Sigmoid colon (tissue), 7 donors: Measurements from ENCODE around the gene JADE3. TPM values are rescaled to one million over a fixed set of nuclear protein-coding genes. Genes with fewer than 3 reads are reported as not detected.

Experiments used
- DNase-seq: peaks from one replicate; pipeline ENCODE4 v3.0.0-alpha.2; 2019
- H3K27ac ChIP-seq, 4 donors: fragments of 200-600 bp; sonication (generic); one replicate each; pipeline ENCODE4 v1.5.1; 2016 to 2019; ENCODE audit warnings: mild to moderate bottlenecking in 1 of 4
- H3K27me3 ChIP-seq, 3 donors: fragments of 200-600 bp; sonication (generic); one replicate each; pipeline ENCODE4 v1.5.1; 2019; ENCODE audit warnings: mild to moderate bottlenecking in 1 of 3
- H3K36me3 ChIP-seq, 4 donors: fragments of 200-600 bp; sonication (generic); one replicate each; pipeline ENCODE4 v1.5.1; 2016 to 2019
- H3K4me1 ChIP-seq, 4 donors: fragments of 200-600 bp; sonication (generic); one replicate each; pipeline ENCODE4 v1.5.1; 2017 to 2019
- H3K4me3 ChIP-seq, 4 donors: fragments of 200-600 bp; sonication (generic); one replicate each; pipeline ENCODE4 v1.5.1; 2017 to 2019; ENCODE audit warnings: mild to moderate bottlenecking in 2 of 4, moderate library complexity in 1 of 4
- H3K9me3 ChIP-seq, 4 donors: fragments of 200-600 bp in 3 of 4; sonication (generic) in 3 of 4; one replicate each; pipeline versions ENCODE4 v1.5.1 to v1.6.1; 2013 to 2019
- EP300 ChIP-seq, 4 donors: sonication (generic); formaldehyde crosslinking; IDR thresholded peaks; one replicate each; pipeline ENCODE4 v1.6.1; 2017; ENCODE audit warnings: antibody characterized with exemption in 4 of 4
- POLR2A ChIP-seq, 2 donors: fragments of 450-650 bp; IDR thresholded peaks; one replicate each; pipeline ENCODE4 v1.6.1; 2016; ENCODE audit warnings: antibody characterized with exemption in 2 of 2, mild to moderate bottlenecking in 2 of 2, moderate library complexity in 2 of 2
- POLR2AphosphoS5 ChIP-seq, 4 donors: sonication (generic); formaldehyde crosslinking; IDR thresholded peaks; one replicate each; pipeline ENCODE4 v1.6.1; 2017; ENCODE audit warnings: antibody characterized with exemption in 4 of 4
- WGBS, 2 donors: extraction: QIAGEN DNeasy Blood & Tissue Kit; methylation state at CpG; one replicate each; pipeline ENCODE4 v1.1.7; 2013; 5-methylcytosine and 5-hydroxymethylcytosine counted together
- intact Hi-C: fragments of 100-400 bp; cut with DNase I; formaldehyde crosslinking; loops from one replicate; pipeline ENCODE4 v1.15.1; 2023
- polyA plus RNA-seq, 3 donors: library from polyadenylated mRNA; stranded (reverse); fragments of 200-250 nt; gene quantifications; one replicate each; pipeline ENCODE4 v1.2.3, GENCODE V29; 2013
- total RNA-seq, 4 donors: library from RNA; depleted of rRNA; stranded (reverse); fragments of >200 nt; gene quantifications; one replicate each; pipeline ENCODE4 v1.1.0, GENCODE V29; 2016
- TF ChIP-seq, protein P1 (sequence below), 4 experiments: fragments of 450-650 bp in 3 of 4; fragments of 200-600 bp in 1 of 4; IDR thresholded peaks; one replicate each; pipeline ENCODE4 v1.5.1; 2016 to 2019; ENCODE audit warnings: antibody characterized with exemption in 4 of 4, mild to moderate bottlenecking in 3 of 4, moderate library complexity in 2 of 4
- donor health status: healthy with polysubstance abuse.
- donor health status: Bipolar disorder and iron deficiency.
- donor health status: healthy.

The JADE3 gene
- total and polyA plus RNA-seq, 7 donors = 0.60 to 7.8 (median 5.3) TPM

DNA sequence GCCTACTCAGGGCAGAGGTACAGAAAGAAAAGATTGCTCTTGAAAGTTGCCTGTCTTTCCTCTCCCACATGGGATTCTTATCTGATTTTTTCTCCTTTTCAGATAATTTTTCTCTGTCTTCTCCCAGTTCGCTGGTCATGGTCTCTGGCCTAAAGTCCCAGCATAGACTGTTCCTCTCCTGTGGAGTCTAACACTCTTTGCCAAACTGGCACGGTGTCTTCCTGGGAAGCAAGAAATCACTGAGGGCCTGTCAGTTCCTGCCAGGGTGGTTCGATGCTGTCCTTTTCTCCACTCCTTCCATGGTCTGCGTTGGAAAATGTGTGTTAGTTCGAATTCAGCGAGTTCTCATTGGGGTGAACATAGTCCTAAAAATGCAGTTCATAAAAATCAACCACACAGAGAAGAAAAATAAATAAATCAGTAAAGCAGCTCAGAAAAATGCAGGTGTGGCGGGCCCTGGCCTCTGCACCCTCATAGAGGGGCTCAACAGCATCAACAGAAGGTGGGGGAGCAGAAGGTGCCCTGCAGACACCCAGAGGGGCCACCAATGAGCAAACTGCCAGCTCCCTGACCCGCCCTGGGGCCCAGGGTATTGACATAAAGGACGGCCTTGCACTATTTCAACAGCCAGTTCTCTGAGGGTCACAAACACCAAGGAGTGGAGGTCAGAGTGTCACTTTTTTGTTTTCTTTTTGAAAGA lies 168.1 kb downstream of the JADE3 start:
- intact Hi-C loops = no loop called here
- H3K9me3 ChIP-seq = no peaks in the 10 kb centered on the region
- no peak for DNase-seq
- H3K36me3 ChIP-seq = no peaks in the 10 kb centered on the region
- TF ChIP-seq EP300 (IDR thresholded peaks at IDR 0.05) (no peak), POLR2AphosphoS5 (IDR thresholded peaks at IDR 0.05) (no peak), POLR2A (IDR thresholded peaks at IDR 0.05) (no peak)
- TF ChIP-seq, protein P1, sequence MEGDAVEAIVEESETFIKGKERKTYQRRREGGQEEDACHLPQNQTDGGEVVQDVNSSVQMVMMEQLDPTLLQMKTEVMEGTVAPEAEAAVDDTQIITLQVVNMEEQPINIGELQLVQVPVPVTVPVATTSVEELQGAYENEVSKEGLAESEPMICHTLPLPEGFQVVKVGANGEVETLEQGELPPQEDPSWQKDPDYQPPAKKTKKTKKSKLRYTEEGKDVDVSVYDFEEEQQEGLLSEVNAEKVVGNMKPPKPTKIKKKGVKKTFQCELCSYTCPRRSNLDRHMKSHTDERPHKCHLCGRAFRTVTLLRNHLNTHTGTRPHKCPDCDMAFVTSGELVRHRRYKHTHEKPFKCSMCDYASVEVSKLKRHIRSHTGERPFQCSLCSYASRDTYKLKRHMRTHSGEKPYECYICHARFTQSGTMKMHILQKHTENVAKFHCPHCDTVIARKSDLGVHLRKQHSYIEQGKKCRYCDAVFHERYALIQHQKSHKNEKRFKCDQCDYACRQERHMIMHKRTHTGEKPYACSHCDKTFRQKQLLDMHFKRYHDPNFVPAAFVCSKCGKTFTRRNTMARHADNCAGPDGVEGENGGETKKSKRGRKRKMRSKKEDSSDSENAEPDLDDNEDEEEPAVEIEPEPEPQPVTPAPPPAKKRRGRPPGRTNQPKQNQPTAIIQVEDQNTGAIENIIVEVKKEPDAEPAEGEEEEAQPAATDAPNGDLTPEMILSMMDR (IDR thresholded peaks at IDR 0.05) = no peak
- H3K27me3 ChIP-seq = peaks cover 0 to 2% (median 0%) of the 10 kb centered on the region in 3 donors
- H3K27ac ChIP-seq = no peak overlapping the region
- 67 to 79% methylated on average over 9 of the region's 9 CpGs for WGBS, 2 donors
- H3K4me1 ChIP-seq = no peaks in the 10 kb centered on the region
- H3K4me3 ChIP-seq = no peak overlapping the region

DNA sequence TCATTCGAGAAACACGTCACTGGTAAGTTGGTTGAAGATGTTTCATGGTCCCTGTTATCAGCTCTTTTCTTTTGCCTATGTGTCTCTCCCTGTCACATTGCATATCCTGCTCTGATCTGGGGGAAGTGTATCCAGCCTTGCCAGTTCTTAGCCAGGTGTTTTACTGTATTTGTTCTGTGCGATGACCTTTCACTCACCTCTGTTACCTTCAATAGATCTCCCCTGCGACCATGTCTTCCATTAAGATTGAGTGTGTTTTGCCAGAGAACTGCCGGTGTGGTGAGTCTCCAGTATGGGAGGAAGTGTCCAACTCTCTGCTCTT lies 168.7 kb downstream of the JADE3 start:
- H3K4me3 ChIP-seq = no peak overlapping the region
- H3K9me3 ChIP-seq = no peaks in the 10 kb centered on the region
- TF ChIP-seq EP300 (IDR thresholded peaks at IDR 0.05) = no peak
- intact Hi-C loops = no loop called here
- 22 to 70% methylated on average over 5 of the region's 5 CpGs for WGBS, 2 donors
- H3K27ac ChIP-seq = no peak overlapping the region
- peaks cover 0 to 2% (median 0%) of the 10 kb centered on the region in 3 donors for H3K27me3 ChIP-seq
- no peak for DNase-seq
- H3K4me1 ChIP-seq = no peaks in the 10 kb centered on the region
- H3K36me3 ChIP-seq = no peaks in the 10 kb centered on the region

DNA sequence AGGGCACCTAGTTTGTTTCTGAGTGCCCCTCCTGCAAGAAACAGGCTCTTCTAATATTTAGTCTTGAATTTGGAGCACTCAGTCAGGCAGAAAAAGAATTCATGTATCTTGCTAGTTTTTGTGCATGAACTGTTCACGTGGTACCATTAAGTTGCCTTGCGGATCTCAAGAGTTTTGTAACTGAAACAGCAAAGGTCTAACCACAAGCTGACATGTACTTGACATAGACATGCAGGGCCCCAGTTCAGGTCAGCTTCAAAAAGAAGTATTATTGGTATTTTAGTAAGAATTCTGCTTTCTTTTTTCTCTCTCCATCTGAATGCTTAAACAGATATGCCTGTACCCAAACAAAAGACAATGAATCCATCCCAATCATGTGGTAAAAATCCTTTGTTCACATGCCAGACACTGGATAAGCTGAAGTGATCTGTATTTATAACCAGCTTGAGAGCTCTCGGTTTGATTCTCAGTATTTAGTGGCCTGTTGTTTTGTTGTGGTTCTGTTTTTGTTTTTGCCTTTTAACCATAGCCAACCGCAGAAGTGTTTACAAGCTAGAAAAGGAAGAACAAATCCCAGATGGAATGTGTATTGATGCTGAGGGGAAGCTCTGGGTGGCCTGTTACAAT lies 179.0 kb downstream of the JADE3 start:
- intact Hi-C loops = loop anchor here (10.0 kb wide), 1 partner anchor 186 kb away; no protein-coding TSS in a partner anchor
- WGBS, 2 donors = 50 to 51% methylated on average over 4 of the region's 4 CpGs

DNA sequence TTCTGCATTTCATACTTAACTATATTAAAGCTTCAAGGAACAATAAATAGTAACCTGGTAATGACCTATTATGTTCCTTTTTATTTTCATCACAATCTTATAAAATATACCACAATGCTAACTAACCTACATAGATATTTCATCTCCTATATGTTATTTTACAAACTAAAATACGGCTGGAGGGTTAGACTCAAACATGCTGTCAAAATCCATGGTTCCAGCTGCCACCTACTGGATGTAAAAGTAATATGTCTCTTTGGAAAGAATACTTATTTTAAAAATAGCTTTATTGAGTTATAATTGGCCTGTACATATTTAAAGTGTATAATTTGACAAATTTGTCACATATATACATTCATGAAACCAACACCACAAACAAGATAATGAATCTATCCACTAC lies 181.0 kb downstream of the JADE3 start:
- no peaks in the 10 kb centered on the region for H3K27me3 ChIP-seq
- H3K36me3 ChIP-seq = no peaks in the 10 kb centered on the region
- no peak for DNase-seq
- intact Hi-C loops = loop anchor here (10.0 kb wide), 1 partner anchor 188 kb away; no protein-coding TSS in a partner anchor
- 0 to 9% methylated on average over 1 of the region's 1 CpG for WGBS, 2 donors
- H3K4me1 ChIP-seq = no peaks in the 10 kb centered on the region
- no peak overlapping the region for H3K4me3 ChIP-seq
- TF ChIP-seq, protein P1 (IDR thresholded peaks at IDR 0.05) = peak in 2 of 4 experiments; percentile 17 to 29
- TF ChIP-seq POLR2A (IDR thresholded peaks at IDR 0.05) (no peak), POLR2AphosphoS5 (IDR thresholded peaks at IDR 0.05) (no peak)
- H3K27ac ChIP-seq = no peak overlapping the region
- no peaks in the 10 kb centered on the region for H3K9me3 ChIP-seq

More for the DNA sequence above, 179.0 kb downstream of the JADE3 start:
- H3K9me3 ChIP-seq = no peaks in the 10 kb centered on the region
- H3K27ac ChIP-seq = no peak overlapping the region
- H3K36me3 ChIP-seq = no peaks in the 10 kb centered on the region
- H3K4me3 ChIP-seq = no peak overlapping the region
- no peaks in the 10 kb centered on the region for H3K4me1 ChIP-seq
- TF ChIP-seq, protein P1 (IDR thresholded peaks at IDR 0.05) = no peak
- TF ChIP-seq EP300 (IDR thresholded peaks at IDR 0.05) = no peak
- no peak for TF ChIP-seq POLR2A (IDR thresholded peaks at IDR 0.05)
- TF ChIP-seq POLR2AphosphoS5 (IDR thresholded peaks at IDR 0.05) = no peak
- no peak for DNase-seq
- H3K27me3 ChIP-seq = no peaks in the 10 kb centered on the region

DNA sequence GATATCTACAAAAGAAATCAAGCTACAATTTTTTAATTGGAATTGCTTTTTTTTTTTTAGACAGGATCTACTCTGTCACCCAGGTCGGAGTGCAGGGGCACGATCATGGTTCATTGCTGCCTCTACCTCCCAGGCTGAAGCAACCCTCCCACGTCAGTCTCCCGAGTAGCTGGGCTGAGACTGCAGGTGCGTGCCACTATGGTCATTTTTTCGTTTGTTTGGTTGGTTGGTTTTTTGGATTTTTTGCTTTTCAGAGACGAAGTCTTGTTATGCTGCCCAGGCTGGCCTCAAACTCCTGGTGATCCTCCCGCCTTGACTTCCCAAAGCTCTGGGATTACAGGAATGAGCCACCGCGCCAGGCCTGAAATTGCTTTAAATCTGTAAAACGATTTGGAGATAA lies 181.6 kb downstream of the JADE3 start:
- no peaks in the 10 kb centered on the region for H3K27me3 ChIP-seq
- TF ChIP-seq POLR2AphosphoS5 (IDR thresholded peaks at IDR 0.05) (no peak), POLR2A (IDR thresholded peaks at IDR 0.05) (no peak)
- TF ChIP-seq, protein P1 (IDR thresholded peaks at IDR 0.05) = no peak
- WGBS, 2 donors = 86 to 92% methylated on average over 11 of the region's 11 CpGs
- no peak overlapping the region for H3K27ac ChIP-seq
- H3K9me3 ChIP-seq = no peaks in the 10 kb centered on the region
- intact Hi-C loops = loop anchor here (10.0 kb wide), 1 partner anchor 189 kb away; no protein-coding TSS in a partner anchor
- H3K4me1 ChIP-seq = no peaks in the 10 kb centered on the region
- no peaks in the 10 kb centered on the region for H3K36me3 ChIP-seq
- DNase-seq = no peak
- H3K4me3 ChIP-seq = no peak overlapping the region
